K562 (cell line): ENCODE results near the gene TMEM222. TPM values are rescaled to one million over a fixed set of nuclear protein-coding genes. Genes with fewer than 3 reads are reported as not detected.
A peak's percentile ranks its signal among the peaks of the same experiment; 100 is the strongest.

ENCODE experiments used
- ATAC-seq: fragments of 200-7000 bp; cut with Tn5 transposase; 3 replicates; pipeline ENCODE4 v1.9.1; 2020; ENCODE audit warnings: moderate library complexity
- BruUV-seq: library from RNA; stranded (reverse); fragments of 400-500 nt; replicated peaks from 2 replicates; lab custom pipeline; 2021; lab: Mats Ljungman, UMichigan
- CTCF ChIA-PET: fragments of 300-600 bp; formaldehyde crosslinking; extraction: SDS; loops from one replicate; lab custom pipeline; 2021; ENCODE audit warnings: low intra/inter-chr PET ratio; lab: Yijun Ruan, JAX
- POLR2A ChIA-PET: fragments of 300-600, 350-650 bp; sonication (Branson Sonifier 250); formaldehyde crosslinking; extraction: SDS; loops from one replicate; lab custom pipeline; 2021; ENCODE audit warnings: antibody characterized with exemption, inconsistent platforms; lab: Yijun Ruan, JAX
- DNase-seq, 4 experiments: peaks; one replicate each; pipeline versions ENCODE4 v3.0.0 to v3.0.0-alpha.2; 2011 to 2018; ENCODE audit warnings: low spot score in 3 of 4, mixed read lengths in 3 of 4; ENCODE audit errors: extremely low read depth in 1 of 4
- FAIRE-seq: peaks from 2 replicates; lab custom pipeline; 2011; peaks lifted over from hg19 to GRCh38; lab: Jason Lieb, UNC
- H2AFZ ChIP-seq: 2 replicates; pipeline ENCODE4 v1.6.0; 2011; ENCODE audit warnings: low read depth, low read length, control low read depth, inconsistent platforms
- H3K27ac ChIP-seq: fragments of 200-600 bp; 3 replicates; pipeline ENCODE4 v1.8.0; 2011; ENCODE audit warnings: low read depth, mild to moderate bottlenecking, control low read depth, inconsistent platforms, low read length, moderate library complexity, mixed read lengths; ENCODE audit errors: extremely low read depth
- H3K27me3 ChIP-seq, 2 experiments: fragments of 300-600 bp in 1 of 2; 2 replicates in 1 of 2; 3 replicates in 1 of 2; pipeline versions ENCODE4 v1.6.0 to v1.8.0; 2011; ENCODE audit warnings: inconsistent platforms in 2 of 2, low read length in 2 of 2, mild to moderate bottlenecking in 1 of 2, mixed read lengths in 1 of 2, moderate library complexity in 1 of 2; ENCODE audit not compliant: control insufficient read depth in 2 of 2, insufficient read depth in 2 of 2
- H3K36me3 ChIP-seq: fragments of 300-600 bp; 3 replicates; pipeline ENCODE4 v1.8.0; 2011; ENCODE audit warnings: mild to moderate bottlenecking, low read length, inconsistent platforms; ENCODE audit not compliant: control insufficient read depth, insufficient read depth
- H3K4me1 ChIP-seq, 2 experiments: fragments of 200-600 bp in 1 of 2; replicated peaks in 1 of 2; 2 replicates in 1 of 2; 3 replicates in 1 of 2; pipeline versions ENCODE4 v1.5.1 to v1.8.0; 2011; ENCODE audit warnings: inconsistent platforms in 2 of 2, low read length in 2 of 2, mild to moderate bottlenecking in 1 of 2, mixed read lengths in 1 of 2, moderate library complexity in 1 of 2; ENCODE audit not compliant: control insufficient read depth in 2 of 2, insufficient read depth in 2 of 2
- H3K4me2 ChIP-seq: 2 replicates; pipeline ENCODE4 v1.6.1; 2011; ENCODE audit warnings: low read length, control low read depth, inconsistent platforms, mixed read lengths; ENCODE audit not compliant: insufficient read depth
- H3K4me3 ChIP-seq: fragments of 200-600 bp; sonication (generic), shearing (Covaris generic); 2 replicates; pipeline ENCODE4 v1.5.1; 2016; ENCODE audit warnings: control low read depth, inconsistent platforms
- H3K79me2 ChIP-seq: fragments of 200-600 bp; 3 replicates; pipeline ENCODE4 v1.8.0; 2011; ENCODE audit warnings: low read length, inconsistent platforms; ENCODE audit not compliant: control insufficient read depth, insufficient read depth
- H3K9ac ChIP-seq, 2 experiments: 2 replicates each; pipeline versions ENCODE4 v1.6.0 to v1.6.1; 2011; ENCODE audit warnings: low read depth in 2 of 2, low read length in 2 of 2, control low read depth in 1 of 2, inconsistent platforms in 1 of 2, mild to moderate bottlenecking in 1 of 2, mixed read lengths in 1 of 2; ENCODE audit not compliant: insufficient read depth in 1 of 2
- H3K9me1 ChIP-seq: one replicate; pipeline ENCODE4 v1.6.0; 2011; ENCODE audit warnings: inconsistent platforms, mild to moderate bottlenecking, low read length, moderate library complexity; ENCODE audit not compliant: control insufficient read depth, insufficient read depth
- H3K9me3 ChIP-seq: replicated peaks from 2 replicates; pipeline ENCODE4 v1.5.1; 2011; ENCODE audit warnings: low read depth, low read length, inconsistent platforms; ENCODE audit not compliant: control insufficient read depth, insufficient read depth
- H4K20me1 ChIP-seq: replicated peaks from 2 replicates; pipeline ENCODE4 v1.6.1; 2011; ENCODE audit warnings: low read length, inconsistent platforms, mixed read lengths; ENCODE audit not compliant: control insufficient read depth, insufficient read depth
- CBX3 ChIP-seq, 2 experiments: IDR thresholded peaks; 1 replicate in 1 of 2; 2 replicates in 1 of 2; pipeline ENCODE4 v1.6.1; 2012; ENCODE audit warnings: inconsistent platforms in 2 of 2, low read length in 2 of 2, borderline replicate concordance in 1 of 2, control low read depth in 1 of 2
- ESRRA ChIP-seq: fragments of 450-650 bp; IDR thresholded peaks from 2 replicates; pipeline ENCODE4 v1.6.1; 2014; ENCODE audit warnings: low read depth, mild to moderate bottlenecking, moderate library complexity, borderline replicate concordance
- HDAC6 ChIP-seq: IDR thresholded peaks from 2 replicates; pipeline ENCODE4 v1.6.1; 2012; ENCODE audit warnings: low read depth, mild to moderate bottlenecking, control low read depth, inconsistent platforms, low read length, moderate library complexity
- MAFK ChIP-seq: IDR thresholded peaks from 2 replicates; pipeline ENCODE4 v1.6.1; 2011; ENCODE audit warnings: low read length, improper control_type of control experiment
- PRPF4 ChIP-seq: fragments of 200-400 bp; formaldehyde crosslinking; IDR thresholded peaks from one replicate; pipeline ENCODE4 v1.6.1; 2017; ENCODE audit warnings: low read length, low read depth, mild to moderate bottlenecking; ENCODE audit not compliant: insufficient read depth, poor library complexity, severe bottlenecking
- SRSF3 ChIP-seq: fragments of 200-400 bp; formaldehyde crosslinking; IDR thresholded peaks from 2 replicates; pipeline ENCODE4 v1.6.1; 2016; ENCODE audit warnings: mild to moderate bottlenecking, low read length, moderate library complexity; ENCODE audit not compliant: insufficient read depth
- TAF9B ChIP-seq: fragments of 450-650 bp; IDR thresholded peaks from 2 replicates; pipeline ENCODE4 v1.6.1; 2018; ENCODE audit warnings: mild to moderate bottlenecking; ENCODE audit not compliant: partially characterized antibody
- XRCC5 ChIP-seq: fragments of 200-400 bp; formaldehyde crosslinking; IDR thresholded peaks from 2 replicates; pipeline ENCODE4 v1.6.1; 2017; ENCODE audit warnings: low read depth, mild to moderate bottlenecking, low read length
- YY1 ChIP-seq, 3 experiments: IDR thresholded peaks; 2 replicates each; pipeline ENCODE4 v1.6.1; 2011; ENCODE audit warnings: low read length in 2 of 3, mild to moderate bottlenecking in 2 of 3, moderate library complexity in 2 of 3, borderline replicate concordance in 1 of 3, control low read depth in 1 of 3, low read depth in 1 of 3; ENCODE audit not compliant: insufficient read depth in 3 of 3, insufficient replicate concordance in 2 of 3, control insufficient read depth in 1 of 3, insufficient read length in 1 of 3; ENCODE audit errors: extremely low read depth in 1 of 3
- WGBS: fragments of 100-300 bp; shearing (Covaris generic); methylation state at CpG from one replicate; pipeline ENCODE4 v1.1.6; 2016; ENCODE audit warnings: low coverage, mixed read lengths; ENCODE audit not compliant: insufficient coverage; ENCODE audit errors: missing lambda C conversion rate; 5-methylcytosine and 5-hydroxymethylcytosine counted together
- in situ Hi-C: fragments of 300-500 bp; cut with MboI; formaldehyde crosslinking; loops from 4 replicates; pipeline ENCODE4 v1.15.0; 2018; ENCODE audit warnings: inconsistent platforms, mixed read lengths
- intact Hi-C: fragments of 100-400 bp; cut with micrococcal nuclease; formaldehyde crosslinking; loops from 2 replicates; pipeline ENCODE4 v1.14.2; 2022
- polyA plus RNA-seq, 8 experiments: library from polyadenylated mRNA; depleted of rRNA in 4 of 8; stranded (reverse) in 5 of 8; unstranded in 3 of 8; fragments of >200 nt; fragmentation: Nextera tagmentation in 2 of 8; fragmentation: Illumina TruSeq in 1 of 8; extraction: Ambion mirVana in 2 of 8; extraction: Trizol in 1 of 8; gene quantifications; 2 replicates each; pipeline versions ENCODE4 v1.2.1 to v1.2.3, GENCODE V29; 2011 to 2014; ENCODE audit warnings: inconsistent platforms in 1 of 8, missing spikeins in 1 of 8
- total RNA-seq, 7 experiments: library from RNA; depleted of rRNA in 6 of 7; stranded (reverse); fragments of >200 nt in 6 of 7; fragmentation: Illumina TruSeq in 2 of 7; extraction: Trizol in 2 of 7; gene quantifications; 2 replicates each; pipeline versions ENCODE4 v1.2.1 to v1.2.3, GENCODE V29; 2011 to 2021; ENCODE audit warnings: low replicate concordance in 1 of 7

The TMEM222 gene
- total and polyA plus RNA-seq, 9 of the 15 experiments (the other 6 are each of a cell fraction or from before 2014, with no cell fraction given) = 6.9 to 48.0 (median 32.8) TPM

GRCh38 chr1:27346991-27347624 is 25.1 kb downstream of the TMEM222 start (continued):
- TF ChIP-seq CBX3 (IDR thresholded peaks at IDR 0.05; ENCODE audit: borderline replicate concordance in 1 of 2, low read length in 2 of 2) = 0 out of 3 replicates have a peak, but pooled peaks of 1 of the 2 experiments have one; percentile 38
- TF ChIP-seq MAFK = no peak
- TF ChIP-seq XRCC5 = no peak

DNA sequence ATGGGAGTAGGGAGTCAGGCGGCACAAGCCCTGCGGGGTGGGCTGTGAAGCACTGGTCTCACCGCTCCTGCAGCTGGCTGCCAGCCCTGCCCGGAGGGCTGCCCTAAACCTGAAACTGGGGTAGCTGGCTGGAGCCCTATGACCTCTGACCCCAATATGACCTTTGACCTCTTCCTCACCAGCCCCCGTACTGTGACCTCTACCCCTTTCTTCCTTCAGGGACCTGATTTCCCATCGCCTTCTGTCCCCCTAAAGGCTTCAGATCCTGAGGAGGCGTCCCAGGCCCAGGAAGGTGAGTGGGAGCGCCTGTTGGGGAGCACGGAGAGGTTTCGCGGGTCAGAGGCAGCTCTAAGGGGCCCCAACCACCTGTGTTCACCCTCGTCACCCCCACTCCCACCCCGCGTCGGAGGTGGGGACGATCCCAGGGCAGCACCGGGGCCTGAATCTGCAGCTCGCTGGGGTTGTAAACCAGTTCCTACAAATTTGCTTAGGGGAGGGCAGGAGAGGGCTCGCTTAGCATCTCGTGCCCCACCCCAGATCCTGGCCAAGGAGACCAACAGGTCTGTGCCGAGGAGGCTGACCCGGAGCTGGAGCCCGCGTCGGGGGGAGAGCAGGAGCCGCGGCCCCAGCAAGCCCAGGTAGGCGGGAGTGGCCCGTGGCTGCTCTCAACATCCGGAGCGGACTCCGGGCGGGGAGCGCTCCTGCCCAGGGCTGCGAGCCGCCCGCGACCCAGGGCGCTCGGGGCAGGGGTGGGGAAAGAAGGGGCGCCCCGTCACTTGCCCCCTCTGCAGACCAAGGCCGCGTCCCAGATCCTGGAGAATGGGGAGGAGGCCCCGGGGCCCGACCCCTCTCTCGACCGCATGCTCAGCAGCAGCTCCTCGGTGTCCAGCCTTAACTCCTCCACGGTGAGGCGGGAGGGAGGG is 27.2 kb downstream of the TMEM222 start:
- Histone ChIP-seq H3K36me3 (no peaks in the 10 kb centered on the region), H3K9ac (peak overlapping the region; percentile 31 to 82; a peak in 3 of 4 replicates), H2AFZ (peak overlapping the region; percentile 84), H3K27ac (peak overlapping the region; percentile 3; the same call in 1 of the 3 replicates), H3K79me2 (no peaks in the 10 kb centered on the region), H3K9me3 (no peaks in the 10 kb centered on the region), H4K20me1 (no peaks in the 10 kb centered on the region), H3K4me3 (no peak overlapping the region), H3K4me2 (peak overlapping the region; percentile 55), H3K4me1 (peaks cover 15 to 52% of the 10 kb centered on the region in 2 experiments; a peak in 4 of 5 replicates), H3K9me1 (no peaks in the 10 kb centered on the region), H3K27me3 (no peaks in the 10 kb centered on the region)
- POLR2A ChIA-PET = interaction anchor here (0.6 to 4.4 kb wide), 8 partner anchors 9 to 651 kb away, joined by 3 to 19 read pairs (median 5); partner anchors contain the start of gene MAP3K6
- in situ Hi-C loops = no loop called here
- BruUV-seq = no TSS peak
- CTCF ChIA-PET = interaction anchor here (0.8 kb wide), 1 partner anchor 252 kb away, joined by 3 read pairs; no protein-coding TSS in a partner anchor
- WGBS = 33% methylated on average over 32 of the region's 51 CpGs
- intact Hi-C loops = no loop called here
- FAIRE-seq = peak; percentile 15
- peak; percentile 63 to 86 (median 84) for DNase-seq
- ATAC-seq = peak; percentile 78
- TF ChIP-seq HDAC6 = 0 out of 2 replicates have a peak, but pooled peaks have one; percentile 71
- no peak for TF ChIP-seq PRPF4
- peak; percentile 51; the same call in 1 of the 2 replicates for TF ChIP-seq ESRRA
- TF ChIP-seq YY1 (IDR thresholded peaks at IDR 0.05; ENCODE audit: borderline replicate concordance in 1 of 3, control insufficient read depth in 1 of 3, extremely low read depth in 1 of 3, insufficient read depth in 3 of 3, insufficient read length in 1 of 3, insufficient replicate concordance in 2 of 3, low read depth in 1 of 3, low read length in 2 of 3) = peak in 1 of 3 experiments; percentile 23
- no peak for TF ChIP-seq TAF9B
- no peak for TF ChIP-seq SRSF3
